Dermis microvascular lymphatic vessel endothelial cell (primary cell): ENCODE measurements around the gene ABCB1. TPM values are rescaled to one million over a fixed set of nuclear protein-coding genes. Genes with fewer than 3 reads are reported as not detected.

Source experiments
- DNase-seq, 2 donors: peaks; one replicate each; pipeline versions ENCODE4 v3.0.0 to v3.0.0-alpha.2; 2010; ENCODE audit warnings: low read depth in 2 of 2
- total RNA-seq: library from RNA; depleted of rRNA; stranded (reverse); fragments of >200 nt; gene quantifications from 2 replicates; pipeline ENCODE4 v1.2.1, GENCODE V29; 2014

The ABCB1 gene
- total RNA-seq, 1 donor from 2014 or later: 1.3 TPM

- no peak for DNase-seq
Observed at GRCh38 chr7:87513735-87514335, 86.8 kb downstream of the ABCB1 start.

- DNase-seq: no peak
Observed at GRCh38 chr7:87512906-87513305, 87.8 kb downstream of the ABCB1 start.

- no peak for DNase-seq
Observed at GRCh38 chr7:87511510-87511909, 89.2 kb downstream of the ABCB1 start.

- DNase-seq: no peak
Observed at GRCh38 chr7:87510411-87510875, 90.2 kb downstream of the ABCB1 start.

- no peak for DNase-seq
Observed at GRCh38 chr7:87507446-87507845, 93.2 kb downstream of the ABCB1 start.

DNA sequence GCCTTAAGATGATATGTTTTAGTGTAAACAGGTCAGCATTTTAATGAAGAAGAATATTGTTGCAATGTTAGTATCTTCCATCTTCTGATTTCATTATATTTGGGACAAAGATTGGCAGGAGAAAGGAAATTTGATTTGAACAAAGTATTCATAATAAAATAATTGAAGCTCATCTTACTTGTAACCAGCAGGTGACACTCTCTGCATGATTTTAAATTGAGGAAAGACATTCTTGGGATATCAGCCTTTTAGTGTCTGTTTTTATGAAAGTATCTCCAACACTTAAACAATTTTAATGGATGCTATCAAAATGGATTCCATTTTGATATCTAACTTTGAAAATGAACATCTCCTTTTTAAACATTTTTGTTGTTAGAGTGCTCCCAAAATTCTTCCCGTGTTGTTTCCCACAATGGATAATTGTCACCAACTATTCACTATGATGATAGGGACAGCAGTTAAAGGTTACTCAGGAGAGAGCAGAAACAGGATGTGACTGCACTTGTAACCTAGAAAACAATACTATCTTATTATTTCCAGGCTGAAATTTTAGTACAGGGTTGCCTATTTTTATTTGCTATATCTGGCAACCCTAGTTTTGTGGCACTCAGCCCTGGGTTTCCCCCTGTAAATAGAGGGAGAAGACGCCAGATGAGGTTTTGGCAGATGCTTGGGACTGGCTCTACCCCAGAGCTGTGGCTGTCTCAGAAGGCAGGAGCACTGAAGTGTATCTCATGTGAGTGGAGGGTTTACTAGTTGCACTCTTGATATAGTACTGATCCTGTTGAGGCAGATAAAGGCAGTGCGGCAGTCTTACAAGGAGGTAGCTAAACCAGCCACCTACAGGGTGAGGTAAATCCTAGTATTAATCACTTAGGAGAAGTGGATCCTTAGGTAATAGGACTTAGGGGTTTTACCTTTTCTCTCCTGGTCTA lies 94.2 kb downstream of the ABCB1 start:
- DNase-seq: peak; percentile 3 to 46

DNA sequence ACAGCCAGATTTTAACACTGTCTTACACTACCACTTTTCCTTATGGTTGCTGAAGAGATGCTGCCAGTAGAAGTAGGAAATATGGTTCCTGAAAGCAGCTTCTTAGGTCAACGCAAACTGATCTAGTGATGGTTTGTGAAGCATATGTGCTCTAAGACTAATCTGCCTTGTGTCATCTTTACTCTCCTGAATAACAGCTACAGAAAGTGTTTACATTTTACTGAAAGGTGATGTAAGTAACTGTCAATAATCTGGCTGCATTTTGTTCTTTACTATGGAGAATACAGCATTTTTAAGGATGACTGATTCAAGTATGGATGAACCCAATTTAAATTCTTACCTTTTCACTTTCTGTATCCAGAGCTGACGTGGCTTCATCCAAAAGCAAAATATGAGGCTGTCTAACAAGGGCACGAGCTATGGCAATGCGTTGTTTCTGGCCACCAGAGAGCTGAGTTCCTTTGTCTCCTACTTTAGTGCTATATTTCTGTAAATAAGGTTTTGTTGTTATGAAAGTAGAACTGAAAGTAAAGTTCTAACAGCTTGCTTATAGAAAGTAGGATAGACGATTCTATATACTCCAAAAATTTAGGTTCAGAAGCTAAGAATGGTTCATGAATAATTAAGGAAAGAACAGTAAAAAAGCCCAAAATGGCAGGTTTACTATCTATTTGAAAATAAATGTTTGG lies 95.0 kb downstream of the ABCB1 start:
- no peak for DNase-seq

- no peak for DNase-seq
Observed at GRCh38 chr7:87505122-87505521, 95.6 kb downstream of the ABCB1 start.

DNA sequence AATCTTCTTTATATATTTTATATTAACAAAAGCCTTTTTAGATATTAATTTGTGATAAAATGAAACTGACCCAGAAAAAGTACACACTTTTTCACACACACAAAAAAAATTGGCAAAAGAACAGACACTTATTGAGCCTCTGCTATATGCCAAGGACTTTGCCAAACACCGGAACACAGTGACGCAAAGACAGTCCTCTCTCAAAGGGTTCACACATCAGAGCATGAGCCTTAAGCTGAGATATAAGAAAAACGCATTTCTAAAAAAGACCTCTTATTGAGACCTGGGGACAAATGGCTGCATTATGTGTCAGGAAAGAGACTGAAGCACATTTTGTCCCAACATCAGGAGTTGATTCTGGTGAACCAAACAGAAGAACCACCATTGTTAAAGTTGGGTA lies 101.2 kb downstream of the ABCB1 start:
- no peak for DNase-seq

DNA sequence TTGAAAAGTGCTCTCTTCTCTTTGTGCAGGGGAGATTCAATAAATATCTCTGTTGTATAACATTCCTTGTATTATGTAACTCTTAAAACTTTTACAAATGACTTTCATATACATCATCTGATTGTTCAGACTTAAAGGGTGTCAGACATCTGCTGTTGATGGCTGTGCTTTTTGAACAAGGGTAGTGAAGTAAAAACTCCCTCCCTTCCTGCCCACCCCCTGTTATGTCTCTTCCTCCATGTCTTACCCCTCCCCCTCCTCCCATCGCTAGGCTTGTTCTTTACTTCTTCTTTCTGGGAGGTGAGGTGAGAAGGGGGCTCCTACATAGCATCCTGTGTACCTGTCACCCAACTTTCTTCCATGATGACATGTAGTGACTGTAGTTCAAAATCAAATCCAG lies 101.8 kb downstream of the ABCB1 start:
- no peak for DNase-seq

- DNase-seq: no peak
Observed at GRCh38 chr7:87497482-87497881, 103.2 kb downstream of the ABCB1 start.

DNA sequence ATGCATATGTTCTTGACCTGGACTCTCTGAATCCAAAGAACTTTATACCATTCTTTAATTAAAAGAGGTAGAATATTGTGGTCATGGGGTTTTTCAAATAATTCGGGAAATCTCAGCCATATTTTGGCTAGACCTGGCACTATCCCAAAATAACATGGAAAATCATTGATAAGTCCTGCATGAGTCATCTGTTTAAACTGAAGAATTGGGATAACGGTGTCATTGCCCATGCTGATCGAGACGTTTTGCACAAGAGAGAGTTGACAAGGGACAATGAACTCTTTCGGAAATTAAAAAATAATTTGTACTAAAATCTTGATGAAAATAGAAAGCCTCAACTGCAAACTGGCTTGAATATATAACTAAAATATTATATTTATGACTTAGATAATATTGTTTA lies 105.3 kb downstream of the ABCB1 start:
- DNase-seq: no peak

- DNase-seq: no peak
Observed at GRCh38 chr7:87494454-87494853, 106.2 kb downstream of the ABCB1 start.

DNA sequence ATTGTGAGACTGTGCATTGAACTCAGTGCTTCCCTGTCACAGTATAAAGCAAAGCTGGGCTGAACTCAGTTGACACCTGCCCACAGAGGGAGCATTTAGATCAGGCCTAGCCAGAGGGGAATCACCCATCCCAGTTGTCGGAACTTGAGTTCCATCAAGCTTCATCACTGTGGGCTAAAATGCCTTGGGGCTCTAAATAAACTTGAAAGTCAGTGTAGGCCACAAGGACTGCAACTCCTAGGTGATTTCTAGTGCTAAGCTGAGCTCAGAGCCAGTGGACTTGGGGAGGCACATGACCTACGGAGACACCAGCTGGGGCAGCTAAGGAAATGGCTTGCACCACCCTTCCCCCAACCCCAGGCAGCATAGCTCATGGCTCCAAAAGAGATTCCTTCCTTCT lies 117.6 kb downstream of the ABCB1 start:
- no peak for DNase-seq

GRCh38 chr7:87482115-87482514 lies 118.6 kb downstream of the ABCB1 start:
- no peak for DNase-seq

- no peak for DNase-seq
Observed at GRCh38 chr7:87480386-87480785, 120.3 kb downstream of the ABCB1 start.

GRCh38 chr7:87479951-87480350 lies 120.7 kb downstream of the ABCB1 start:
- no peak for DNase-seq

- DNase-seq: no peak
Observed at GRCh38 chr7:87476179-87476557, 124.5 kb downstream of the ABCB1 start.

- no peak for DNase-seq
Observed at GRCh38 chr7:87475359-87476178, 125.1 kb downstream of the ABCB1 start, which contains the start of gene ABCB4. ABCB4 (minus strand) TSS chr7:87475680; CDS start chr7:87475465, 215 bp downstream.

- DNase-seq: peak; percentile 33 to 39
Observed at GRCh38 chr7:87474533-87475358, 125.9 kb downstream of the ABCB1 start.
